ENCODE data around the gene DNAJC25. TPM values are rescaled to one million over a fixed set of nuclear protein-coding genes. Genes with fewer than 3 reads are reported as not detected.
A peak's percentile ranks its signal among the peaks of the same experiment; 100 is the strongest.

Gene DNAJC25
- total and polyA plus RNA-seq, 2 donors (not counting 1 experiment from before 2014, with no cell fraction given) = 7.3 to 10.6 TPM

GRCh38 chr9:111588846-111589245, 42.3 kb upstream of the DNAJC25 start:
- Histone ChIP-seq H3K9ac (ENCODE audit: insufficient read depth, low read length) (no peak overlapping the region), H3K27me3 (ENCODE audit: control insufficient read depth, insufficient read depth, low read length) (no peaks in the 10 kb centered on the region), H3K4me1 (ENCODE audit: control insufficient read depth, extremely low read depth, insufficient read depth, low read length) (no peaks in the 10 kb centered on the region), H3K27ac (ENCODE audit: insufficient read depth, low read length) (no peak overlapping the region), H3K4me2 (ENCODE audit: extremely low read depth, insufficient read depth, low read length) (no peak overlapping the region), H3K4me3 (replicated peaks in 1 of 4; ENCODE audit: control extremely low read depth in 1 of 4, insufficient read depth in 1 of 4, low read depth in 3 of 4, low read length in 4 of 4) (no peak overlapping the region), H4K20me1 (ENCODE audit: control insufficient read depth, extremely low read depth, insufficient read depth, low read length) (no peaks in the 10 kb centered on the region), H3K79me2 (ENCODE audit: control insufficient read depth, insufficient read depth, low read length) (no peaks in the 10 kb centered on the region), H2AFZ (ENCODE audit: low read length) (no peak overlapping the region), H3K9me3 (ENCODE audit: control insufficient read depth, insufficient read depth, low read depth, low read length) (no peaks in the 10 kb centered on the region), H3K36me3 (ENCODE audit: control insufficient read depth, insufficient read depth, low read length) (peaks cover 5% of the 10 kb centered on the region)
- peak in 1 of 2 donors; percentile 39 for DNase-seq (ENCODE audit: low read depth in 2 of 2)
- TF ChIP-seq EZH2 (IDR thresholded peaks at IDR 0.05; ENCODE audit: low read length, missing control alignments) (no peak), CTCF (conservative IDR thresholded peaks at IDR 0.05 in 1 of 2, IDR thresholded peaks at IDR 0.05 in 1 of 2; ENCODE audit: low read depth in 1 of 2, low read length in 2 of 2) (no peak)

GRCh38 chr9:111597852-111598732, 33.0 kb upstream of the DNAJC25 start:
- Histone ChIP-seq H3K79me2 (ENCODE audit: control insufficient read depth, insufficient read depth, low read length) (peaks cover 9% of the 10 kb centered on the region), H3K9me3 (ENCODE audit: control insufficient read depth, insufficient read depth, low read depth, low read length) (no peaks in the 10 kb centered on the region), H2AFZ (ENCODE audit: low read length) (peak overlapping the region; percentile 14), H3K9ac (ENCODE audit: insufficient read depth, low read length) (peak overlapping the region; percentile 77), H3K4me3 (replicated peaks in 1 of 4; ENCODE audit: control extremely low read depth in 1 of 4, insufficient read depth in 1 of 4, low read depth in 3 of 4, low read length in 4 of 4) (peak overlapping the region; percentile 74 to 80 (median 77)), H3K4me2 (ENCODE audit: extremely low read depth, insufficient read depth, low read length) (peak overlapping the region; percentile 92), H3K36me3 (ENCODE audit: control insufficient read depth, insufficient read depth, low read length) (peaks cover 7% of the 10 kb centered on the region), H3K27me3 (ENCODE audit: control insufficient read depth, insufficient read depth, low read length) (no peaks in the 10 kb centered on the region), H4K20me1 (ENCODE audit: control insufficient read depth, extremely low read depth, insufficient read depth, low read length) (no peaks in the 10 kb centered on the region), H3K4me1 (ENCODE audit: control insufficient read depth, extremely low read depth, insufficient read depth, low read length) (peaks cover 2% of the 10 kb centered on the region), H3K27ac (ENCODE audit: insufficient read depth, low read length) (peak overlapping the region; percentile 81)
- DNase-seq (ENCODE audit: low read depth in 2 of 2) = peak; percentile 55 to 74
- peak; percentile 64 to 66 for TF ChIP-seq CTCF (conservative IDR thresholded peaks at IDR 0.05 in 1 of 2, IDR thresholded peaks at IDR 0.05 in 1 of 2; ENCODE audit: low read depth in 1 of 2, low read length in 2 of 2)
- TF ChIP-seq EZH2 (IDR thresholded peaks at IDR 0.05; ENCODE audit: low read length, missing control alignments) = no peak

GRCh38 chr9:111598733-111599091, 32.4 kb upstream of the DNAJC25 start:
- Histone ChIP-seq H3K4me1 (ENCODE audit: control insufficient read depth, extremely low read depth, insufficient read depth, low read length) (peaks cover 2% of the 10 kb centered on the region), H3K79me2 (ENCODE audit: control insufficient read depth, insufficient read depth, low read length) (peaks cover 9% of the 10 kb centered on the region), H3K4me3 (replicated peaks in 1 of 4; ENCODE audit: control extremely low read depth in 1 of 4, insufficient read depth in 1 of 4, low read depth in 3 of 4, low read length in 4 of 4) (peak overlapping the region; percentile 74 to 80 (median 77)), H4K20me1 (ENCODE audit: control insufficient read depth, extremely low read depth, insufficient read depth, low read length) (no peaks in the 10 kb centered on the region), H3K27me3 (ENCODE audit: control insufficient read depth, insufficient read depth, low read length) (no peaks in the 10 kb centered on the region), H3K9ac (ENCODE audit: insufficient read depth, low read length) (peak overlapping the region; percentile 77), H3K36me3 (ENCODE audit: control insufficient read depth, insufficient read depth, low read length) (peaks cover 7% of the 10 kb centered on the region), H2AFZ (ENCODE audit: low read length) (peak overlapping the region; percentile 61), H3K9me3 (ENCODE audit: control insufficient read depth, insufficient read depth, low read depth, low read length) (no peaks in the 10 kb centered on the region), H3K4me2 (ENCODE audit: extremely low read depth, insufficient read depth, low read length) (peak overlapping the region; percentile 92), H3K27ac (ENCODE audit: insufficient read depth, low read length) (peak overlapping the region; percentile 81)
- DNase-seq (ENCODE audit: low read depth in 2 of 2) = peak; percentile 44 to 52
- TF ChIP-seq CTCF (conservative IDR thresholded peaks at IDR 0.05 in 1 of 2, IDR thresholded peaks at IDR 0.05 in 1 of 2; ENCODE audit: low read depth in 1 of 2, low read length in 2 of 2) = no peak
- no peak for TF ChIP-seq EZH2 (IDR thresholded peaks at IDR 0.05; ENCODE audit: low read length, missing control alignments)
